GM19467 (cell line): ENCODE measurements around the gene CHST11.
"Not testable (repeated sequence)": the region's sequence is repeated elsewhere in the genome, so short reads cannot be mapped to it uniquely, and the experiment has no call there.

Experiments used
- ATAC-seq: cut with Tn5 transposase; IDR thresholded peaks from one replicate; pipeline ENCODE4 v1.9.1; 2021; ENCODE audit warnings: mild to moderate bottlenecking, moderate library complexity; ENCODE audit not compliant: unreplicated experiment

CHST11 gene

GRCh38 chr12:104600036-104600712 is 143.4 kb downstream of the CHST11 start:
- ATAC-seq = no peak

DNA sequence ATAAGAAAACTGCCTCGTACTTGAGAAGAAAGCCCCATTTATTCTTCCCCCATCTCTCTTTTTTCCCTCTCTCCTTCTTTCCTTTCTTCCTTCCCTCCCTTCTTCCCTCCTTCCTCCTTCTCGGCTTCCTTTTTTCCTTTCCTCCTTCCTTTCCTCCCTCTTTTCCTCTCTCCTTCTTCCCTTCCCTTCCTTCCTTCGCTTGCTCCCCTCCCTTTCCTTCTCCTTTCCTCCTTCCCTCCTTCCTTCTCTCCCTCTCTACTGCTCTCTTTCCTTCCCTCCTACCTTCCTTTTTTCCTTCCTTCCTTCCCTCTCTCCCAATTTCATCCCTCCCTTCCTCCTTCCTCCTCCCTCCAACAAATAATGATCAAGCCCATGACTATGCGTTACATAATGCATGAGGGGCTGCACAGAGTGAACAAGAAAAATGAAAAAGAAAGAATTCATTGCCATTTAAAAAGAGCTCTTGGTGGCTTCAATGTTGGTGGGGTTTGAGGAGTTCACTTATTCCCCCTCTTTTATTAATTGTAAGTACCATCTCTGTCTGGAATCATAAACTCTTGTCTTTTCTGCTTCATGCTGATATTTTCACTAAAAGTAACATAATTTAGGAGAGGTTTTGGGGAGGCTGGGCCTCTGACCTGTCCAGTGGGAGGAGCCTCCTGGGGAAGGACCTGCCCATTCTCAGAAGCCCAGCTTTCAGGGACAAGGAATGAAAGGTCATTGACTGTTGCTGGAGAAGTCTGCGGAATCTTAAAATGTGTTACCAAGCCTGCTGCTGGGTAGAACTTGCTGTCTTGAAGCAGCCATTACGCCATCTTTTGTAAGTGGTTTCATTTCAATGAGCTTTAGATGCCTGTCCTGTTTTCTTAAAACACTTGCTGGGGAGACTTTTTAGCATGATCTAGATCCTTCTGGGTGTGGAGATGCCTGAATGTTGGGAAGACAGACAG is 144.3 kb downstream of the CHST11 start:
- no peak for ATAC-seq

- no peak for ATAC-seq
These were observed 145.7 kb downstream of the CHST11 start for GRCh38 chr12:104602406-104602805.

DNA sequence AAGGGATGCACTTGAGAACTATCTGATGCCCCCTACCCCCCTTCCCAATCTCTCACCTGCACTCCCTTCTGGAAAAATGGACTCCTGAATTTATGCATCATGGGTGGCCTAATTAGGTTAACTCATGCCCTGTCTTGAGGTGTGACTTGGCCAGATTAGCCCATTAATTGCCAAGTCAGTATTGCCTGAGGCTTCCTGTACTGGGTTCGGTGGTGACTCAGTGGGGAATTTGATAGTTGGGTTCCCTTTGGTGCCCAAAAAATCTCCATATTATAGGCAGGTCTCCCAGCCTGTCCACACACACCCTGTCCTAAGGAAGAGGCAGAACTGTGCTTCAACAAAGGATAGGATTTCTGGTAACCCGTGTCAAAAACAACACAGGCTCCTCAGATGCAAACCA is 146.1 kb downstream of the CHST11 start:
- ATAC-seq = no peak

DNA sequence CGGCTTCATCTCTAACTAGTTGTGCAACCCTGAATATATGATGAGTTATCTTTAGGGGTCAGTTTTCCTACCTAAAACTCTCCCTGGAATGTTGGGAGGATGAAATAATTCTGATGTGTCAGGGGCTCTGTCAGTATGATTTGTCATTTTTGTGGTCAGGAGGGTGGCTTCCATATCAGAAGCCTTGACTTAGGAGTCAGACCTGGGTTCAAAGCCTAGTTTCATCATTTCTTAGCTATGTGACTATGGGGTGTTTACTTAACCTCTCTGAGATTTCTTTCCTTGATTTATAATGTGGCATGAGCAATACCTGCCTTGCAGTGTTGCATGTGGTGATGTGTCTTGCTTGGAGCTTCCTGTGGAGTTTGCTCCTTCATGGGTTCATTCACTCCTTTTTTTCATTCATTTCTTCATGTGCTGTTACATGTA is 146.8 kb downstream of the CHST11 start:
- ATAC-seq = no peak

GRCh38 chr12:104604070-104604994 is 147.6 kb downstream of the CHST11 start:
- ATAC-seq = peak; percentile 68

DNA sequence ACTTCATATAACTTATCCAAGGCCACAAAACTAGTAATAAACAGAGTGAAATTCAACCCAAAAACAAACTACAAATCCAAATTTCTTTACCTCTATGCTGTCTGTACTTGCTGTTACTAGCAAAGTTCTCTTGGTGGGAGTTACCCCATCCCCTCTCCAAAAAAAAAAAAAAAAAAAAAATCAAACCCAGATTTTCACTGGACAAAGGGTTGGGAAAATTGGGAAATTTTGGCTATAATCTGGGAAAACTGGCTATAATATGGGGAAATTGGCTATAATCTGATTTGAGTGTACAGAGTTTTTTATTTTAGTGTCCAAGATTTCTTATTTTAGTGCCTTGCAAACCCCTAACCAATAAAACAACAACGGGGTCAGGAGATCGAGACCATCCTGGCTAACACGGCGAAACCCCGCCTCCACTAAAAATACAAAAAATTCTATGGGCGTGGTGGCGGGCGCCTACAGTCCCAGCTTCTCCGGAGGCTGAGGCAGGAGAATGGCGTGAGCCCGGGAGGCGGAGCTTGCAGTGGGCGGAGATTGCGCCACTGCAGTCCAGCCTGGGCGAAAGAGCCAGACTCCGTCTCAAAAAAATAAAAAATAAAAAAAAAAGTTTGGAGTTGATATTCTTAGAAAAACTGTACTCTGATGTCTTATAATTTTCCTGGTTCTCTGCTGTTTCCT is 148.4 kb downstream of the CHST11 start:
- no peak for ATAC-seq

DNA sequence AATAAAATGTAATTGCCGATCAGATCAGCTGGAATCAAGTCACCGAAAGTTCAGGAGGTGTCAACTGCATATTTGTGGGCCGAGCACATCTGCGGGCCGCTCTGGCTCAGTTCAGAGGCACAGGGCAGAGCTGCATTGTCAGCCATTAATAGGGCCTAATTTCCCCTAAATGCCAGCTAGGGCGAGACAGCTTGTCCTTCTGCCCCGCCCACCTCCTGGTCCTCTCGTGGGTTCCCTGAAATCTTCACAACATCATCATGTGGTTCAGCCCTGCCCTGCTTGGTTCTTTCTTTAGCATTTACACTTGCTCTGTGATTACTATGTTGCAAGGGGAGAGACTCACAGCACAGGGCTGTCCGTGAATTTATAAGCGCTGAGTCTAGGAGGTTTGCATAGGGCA is 148.9 kb downstream of the CHST11 start:
- no peak for ATAC-seq

DNA sequence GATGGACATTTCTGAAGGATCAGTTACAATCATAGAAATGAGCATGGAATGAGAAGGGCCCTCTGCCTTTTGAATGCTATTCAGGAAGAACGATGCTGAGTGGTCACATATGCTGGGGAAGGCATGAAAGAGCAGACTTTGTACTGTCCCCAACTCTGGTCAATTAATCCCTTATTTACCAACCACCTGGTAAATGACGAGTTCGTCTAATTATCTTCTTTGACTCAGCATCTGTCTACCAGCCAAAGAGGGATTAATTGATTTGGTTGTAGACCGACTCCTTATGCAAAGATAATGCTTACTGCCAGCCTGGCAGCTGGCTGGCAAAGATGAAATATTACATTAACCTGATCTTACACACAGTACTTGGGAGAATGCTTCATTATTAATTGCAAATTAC is 152.2 kb downstream of the CHST11 start:
- ATAC-seq = no peak

DNA sequence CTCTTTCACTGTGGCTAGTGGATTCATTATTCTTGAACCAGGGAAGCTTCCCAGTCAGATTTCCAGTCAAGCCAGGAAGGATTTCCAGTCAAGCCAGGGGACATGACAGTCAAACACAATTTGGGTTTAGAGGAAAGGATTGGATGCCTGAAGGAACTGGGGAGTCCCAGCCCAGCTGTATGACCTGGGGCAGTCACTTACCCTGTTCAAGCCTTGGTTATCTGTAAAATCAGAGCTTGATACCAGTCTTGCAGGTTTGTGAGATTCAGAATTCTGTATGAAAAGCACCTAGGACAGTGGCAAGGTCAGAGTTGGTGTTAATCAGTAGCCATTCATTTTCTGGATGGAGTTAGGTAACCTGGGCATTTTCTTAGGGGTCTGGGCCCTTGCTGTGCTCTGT is 152.7 kb downstream of the CHST11 start:
- ATAC-seq = no peak

DNA sequence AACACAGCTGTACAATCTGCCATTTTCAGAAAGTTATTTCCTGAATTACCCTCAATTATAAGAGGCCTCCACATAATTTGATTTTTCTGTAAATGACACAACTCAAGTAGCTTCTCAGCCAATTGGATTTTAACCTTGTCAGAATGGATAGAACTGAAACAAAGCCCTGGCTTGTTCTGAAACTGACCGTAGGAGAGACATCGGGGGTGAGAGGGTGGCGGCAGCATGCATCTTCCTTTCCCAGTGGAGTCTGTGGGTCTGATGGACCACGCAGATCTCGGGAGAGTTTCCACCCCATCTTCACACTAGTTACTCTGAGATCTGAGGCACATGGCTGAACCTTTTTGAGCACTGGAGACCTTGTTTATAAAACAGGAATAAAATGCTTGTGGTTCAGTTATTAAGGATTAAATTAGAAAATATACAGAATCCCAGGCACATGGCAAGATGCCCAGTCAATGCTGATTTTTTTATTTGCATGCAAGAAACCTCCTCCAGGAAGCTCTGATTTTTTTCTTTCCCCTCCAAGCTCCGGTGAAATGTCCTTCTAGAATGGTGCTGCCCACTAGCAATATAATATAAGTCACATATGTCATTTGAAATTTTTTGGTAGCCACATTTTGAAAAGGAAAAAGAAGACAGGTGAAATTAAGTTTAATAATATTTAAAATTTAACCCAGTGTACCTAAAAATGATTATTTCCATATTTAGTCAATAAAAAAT is 153.9 kb downstream of the CHST11 start:
- ATAC-seq = no peak

DNA sequence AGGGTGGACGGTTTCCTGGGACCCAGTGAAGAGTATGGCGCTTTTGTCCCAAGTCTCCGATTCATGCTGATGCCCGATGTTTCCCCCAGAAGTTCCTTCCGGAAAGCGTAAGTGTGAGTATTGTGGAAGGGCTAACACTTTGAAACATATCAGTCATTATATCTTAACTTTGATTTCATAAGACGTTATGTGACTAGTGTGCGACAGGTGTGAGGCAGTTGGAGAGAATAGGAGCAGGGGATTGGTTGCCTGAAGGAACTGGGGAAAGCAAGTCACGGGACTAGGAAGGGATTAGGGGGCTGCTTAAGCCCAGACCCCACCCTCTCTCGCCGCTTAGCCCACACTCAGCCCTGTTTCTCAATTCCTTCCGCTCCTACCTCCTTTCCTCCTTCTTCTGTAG is 154.9 kb downstream of the CHST11 start:
- no peak for ATAC-seq

DNA sequence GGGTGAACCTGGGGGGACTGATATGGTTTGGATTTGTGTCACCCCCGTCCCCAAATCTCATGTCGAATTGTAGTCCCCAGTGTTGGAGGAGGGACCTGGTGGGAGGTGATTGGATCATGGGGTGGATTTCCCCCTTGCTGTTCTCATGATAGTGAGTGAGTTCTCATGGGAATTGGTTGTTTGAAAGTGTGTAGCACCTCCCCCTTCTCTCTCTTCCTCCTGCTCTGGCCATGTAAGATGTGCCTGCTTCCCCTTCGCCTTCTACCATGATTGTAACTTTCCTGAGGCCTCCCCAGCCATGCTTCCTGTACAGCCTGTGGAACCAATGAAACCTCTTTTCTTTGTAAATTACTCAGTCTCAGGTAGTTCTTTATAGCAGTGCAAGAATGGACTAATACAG is 156.6 kb downstream of the CHST11 start:
- ATAC-seq = not testable (repeated sequence)

DNA sequence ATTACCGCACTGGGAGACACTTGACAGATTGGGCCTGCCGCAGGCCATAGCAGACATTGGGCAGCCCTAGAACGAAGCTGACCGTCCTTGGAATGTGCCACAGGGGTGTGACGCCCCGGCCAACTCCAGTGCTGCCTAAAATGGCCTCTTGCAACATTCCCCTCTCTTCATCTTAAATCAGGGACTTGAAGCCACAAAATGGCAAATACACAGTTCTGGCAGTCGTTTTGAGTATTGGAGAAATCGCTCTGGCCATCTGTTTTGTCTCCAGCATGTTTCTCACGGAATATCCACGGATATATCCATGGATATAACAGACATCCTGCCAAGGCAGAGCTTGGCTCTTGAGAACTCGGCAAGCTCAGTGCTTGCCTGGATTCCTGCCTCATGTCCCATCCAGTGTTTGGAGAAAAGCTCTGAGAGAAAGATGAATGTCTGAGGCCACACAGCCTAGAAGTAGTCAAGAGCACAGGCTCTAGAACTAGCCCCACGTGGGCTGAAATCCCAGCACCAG is 158.4 kb downstream of the CHST11 start:
- ATAC-seq = no peak

DNA sequence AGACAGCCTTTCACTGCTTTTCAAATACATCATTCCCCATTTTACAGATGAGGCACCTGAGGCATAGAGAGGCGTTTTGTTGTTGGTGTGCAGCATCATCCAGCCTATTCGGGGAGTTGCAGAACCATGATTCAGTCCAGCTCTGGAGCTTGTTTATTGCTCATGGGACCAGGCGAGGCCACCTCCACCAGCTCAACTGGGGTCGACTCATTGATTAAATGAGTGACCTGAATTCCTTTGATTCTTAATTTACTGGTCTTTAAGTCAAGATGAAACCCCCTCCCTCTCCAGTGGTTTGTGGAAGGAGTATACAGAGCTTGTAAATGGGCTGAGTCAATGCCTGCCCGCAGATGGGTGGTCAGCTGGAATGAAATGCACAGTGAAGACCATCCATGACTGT is 161.9 kb downstream of the CHST11 start:
- ATAC-seq = no peak

DNA sequence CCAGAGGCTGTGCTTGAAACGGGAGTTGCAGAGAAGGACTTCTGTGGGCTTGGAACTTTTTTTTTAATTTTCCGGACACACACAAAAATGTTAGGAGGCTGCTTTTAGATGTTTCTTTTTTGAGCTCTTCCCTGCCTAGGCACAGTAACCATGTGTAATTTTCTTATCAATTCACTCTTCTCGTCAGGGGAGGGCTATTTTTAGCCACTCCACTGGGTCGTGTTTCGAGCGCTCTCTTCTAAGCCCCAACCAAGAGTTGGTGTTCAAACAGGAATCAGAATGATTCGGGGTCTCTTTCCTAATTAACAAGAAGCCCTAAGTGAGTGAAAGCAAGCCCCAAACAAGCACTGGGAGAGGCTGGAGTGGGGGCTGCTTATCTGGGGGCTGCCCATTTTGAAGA is 162.6 kb downstream of the CHST11 start:
- no peak for ATAC-seq

GRCh38 chr12:104620837-104621531 is 164.2 kb downstream of the CHST11 start:
- no peak for ATAC-seq

DNA sequence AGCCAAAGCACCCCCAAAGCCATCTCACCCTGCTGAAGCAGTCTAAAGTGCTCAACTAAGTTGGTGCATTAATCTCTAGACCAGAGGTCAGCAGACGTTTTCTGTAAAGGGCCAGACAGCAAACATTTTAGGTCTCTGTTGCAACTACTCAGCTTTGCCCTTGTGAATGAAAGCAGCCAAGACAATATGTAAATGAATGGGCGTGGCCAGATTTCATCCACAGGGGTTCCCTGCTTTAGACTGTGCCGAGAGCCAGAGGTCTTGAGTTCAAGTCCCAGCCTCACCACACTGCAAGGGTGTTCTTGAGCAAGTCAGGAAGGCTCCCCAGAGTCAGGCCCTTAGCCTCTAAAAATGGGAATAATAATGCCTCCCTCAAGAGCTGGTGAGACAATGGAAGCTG is 166.2 kb downstream of the CHST11 start:
- ATAC-seq = no peak

GRCh38 chr12:104623883-104624282 is 167.1 kb downstream of the CHST11 start:
- ATAC-seq = no peak
